SK-N-SH (cell line): ENCODE results near the gene VWF. TPM values are rescaled to one million over a fixed set of nuclear protein-coding genes. Genes with fewer than 3 reads are reported as not detected.

Source experiments
- CTCF ChIA-PET: fragments of 300-600, 350-600 bp; formaldehyde crosslinking; extraction: SDS; loops from one replicate; lab custom pipeline; 2021; lab: Yijun Ruan, JAX
- POLR2A ChIA-PET: fragments of 350-600 bp; sonication (Branson Sonifier 250); formaldehyde crosslinking; extraction: SDS; loops from one replicate; lab custom pipeline; 2020; ENCODE audit warnings: antibody characterized with exemption, inconsistent platforms; lab: Yijun Ruan, JAX
- DNase-seq: peaks from one replicate; pipeline ENCODE4 v3.0.0; 2012
- H2AFZ ChIP-seq: fragments of 200-600 bp; sonication (generic); 2 replicates; pipeline ENCODE4 v1.8.1; 2016; ENCODE audit warnings: antibody characterized with exemption, mild to moderate bottlenecking, low read depth
- H3F3A ChIP-seq: fragments of 200-600 bp; sonication (generic); replicated peaks from 2 replicates; pipeline ENCODE3; 2016; ENCODE audit warnings: antibody characterized with exemption, mild to moderate bottlenecking; ENCODE audit not compliant: insufficient read depth
- H3K27ac ChIP-seq, 2 experiments: fragments of 200-500 bp in 1 of 2; fragments of 200-600 bp in 1 of 2; sonication (Bioruptor generic) in 1 of 2; sonication (generic), shearing (Covaris generic) in 1 of 2; 2 replicates each; pipeline versions ENCODE4 v1.5.1 to v1.6.1; 2014 to 2016; ENCODE audit warnings: low read depth in 2 of 2, inconsistent platforms in 1 of 2, low read length in 1 of 2, mild to moderate bottlenecking in 1 of 2, mixed read lengths in 1 of 2
- H3K27me3 ChIP-seq: fragments of 200-600 bp; sonication (generic), shearing (Covaris generic); 2 replicates; pipeline ENCODE4 v1.6.1; 2016; ENCODE audit warnings: mixed run types; ENCODE audit not compliant: insufficient read depth
- H3K36me3 ChIP-seq, 2 experiments: fragments of 200-500 bp in 1 of 2; fragments of 200-600 bp in 1 of 2; sonication (Bioruptor generic) in 1 of 2; sonication (generic) in 1 of 2; replicated peaks in 1 of 2; 2 replicates each; pipeline versions ENCODE3 to v1.5.1; 2014 to 2016; ENCODE audit warnings: low read length in 1 of 2, mild to moderate bottlenecking in 1 of 2; ENCODE audit not compliant: insufficient read depth in 2 of 2, control insufficient read depth in 1 of 2
- H3K4me1 ChIP-seq, 2 experiments: fragments of 200-500 bp in 1 of 2; fragments of 200-600 bp in 1 of 2; sonication (Bioruptor generic) in 1 of 2; sonication (generic), shearing (Covaris generic) in 1 of 2; 2 replicates each; pipeline versions ENCODE4 v1.5.1 to v1.6.1; 2014 to 2016; ENCODE audit warnings: low read depth in 1 of 2, low read length in 1 of 2, mixed run types in 1 of 2; ENCODE audit not compliant: insufficient read depth in 2 of 2, control insufficient read depth in 1 of 2
- H3K4me2 ChIP-seq: fragments of 200-600 bp; sonication (generic), shearing (Covaris generic); 2 replicates; pipeline ENCODE4 v1.6.1; 2017; ENCODE audit warnings: mixed run types
- H3K4me3 ChIP-seq, 2 experiments: fragments of 200-500 bp in 1 of 2; fragments of 200-600 bp in 1 of 2; sonication (Bioruptor generic) in 1 of 2; sonication (generic), shearing (Covaris generic) in 1 of 2; 2 replicates each; pipeline versions ENCODE4 v1.5.1 to v1.8.1; 2014 to 2016; ENCODE audit warnings: low read depth in 2 of 2, inconsistent platforms in 1 of 2, low read length in 1 of 2, mild to moderate bottlenecking in 1 of 2, mixed read lengths in 1 of 2, moderate library complexity in 1 of 2
- H3K79me2 ChIP-seq: fragments of 200-600 bp; sonication (generic); 2 replicates; pipeline ENCODE4 v1.8.1; 2017; ENCODE audit warnings: mild to moderate bottlenecking; ENCODE audit not compliant: insufficient read depth
- H3K9ac ChIP-seq: fragments of 200-600 bp; sonication (generic); 2 replicates; pipeline ENCODE4 v1.6.1; 2017; ENCODE audit warnings: mixed run types
- H3K9me2 ChIP-seq: fragments of 200-600 bp; sonication (generic); 2 replicates; pipeline ENCODE4 v1.6.1; 2017; ENCODE audit warnings: mixed run types
- H3K9me3 ChIP-seq: fragments of 200-600 bp; sonication (generic); 2 replicates; pipeline ENCODE4 v1.6.1; 2017; ENCODE audit warnings: mixed run types, mild to moderate bottlenecking, moderate library complexity
- H4K20me1 ChIP-seq: fragments of 200-600 bp; sonication (generic); 2 replicates; pipeline ENCODE4 v1.6.1; 2017; ENCODE audit warnings: mild to moderate bottlenecking, mixed run types; ENCODE audit not compliant: insufficient read depth
- CHD2 ChIP-seq: fragments of 150-350 bp; IDR thresholded peaks from 2 replicates; pipeline ENCODE4 v1.6.1; 2018; ENCODE audit warnings: low read length; ENCODE audit not compliant: partially characterized antibody
- CTCF ChIP-seq: fragments of 200-600 bp; sonication (generic); IDR thresholded peaks from 2 replicates; pipeline ENCODE4 v1.6.1; 2017; ENCODE audit warnings: antibody characterized with exemption, mild to moderate bottlenecking, moderate library complexity
- ELF1 ChIP-seq: IDR thresholded peaks from 2 replicates; pipeline ENCODE4 v1.4.0; 2012
- FOXJ3 ChIP-seq: sonication (generic); formaldehyde crosslinking; IDR thresholded peaks from 2 replicates; pipeline ENCODE4 v1.5.1; 2020; ENCODE audit warnings: mild to moderate bottlenecking, missing genetic modification reagents
- FOXM1 ChIP-seq: IDR thresholded peaks from 2 replicates; pipeline ENCODE4 v1.4.0; 2012; ENCODE audit warnings: low read depth, mild to moderate bottlenecking
- GATA2 ChIP-seq: sonication (generic); formaldehyde crosslinking; IDR thresholded peaks from 2 replicates; pipeline ENCODE4 v1.5.0; 2020; ENCODE audit warnings: mild to moderate bottlenecking, missing genetic modification reagents
- JUND ChIP-seq: IDR thresholded peaks from 2 replicates; pipeline ENCODE4 v1.4.0; 2012
- MXI1 ChIP-seq: IDR thresholded peaks from 2 replicates; pipeline ENCODE4 v1.6.1; 2012; ENCODE audit warnings: mild to moderate bottlenecking, low read depth, low read length, improper control_type of control experiment
- NRF1 ChIP-seq: IDR thresholded peaks from 2 replicates; pipeline ENCODE4 v1.6.1; 2012; ENCODE audit warnings: low read depth, mild to moderate bottlenecking, low read length
- RAD21 ChIP-seq: IDR thresholded peaks from 2 replicates; pipeline ENCODE4 v1.6.1; 2012; ENCODE audit warnings: mild to moderate bottlenecking, low read length
- RCOR1 ChIP-seq: fragments of 150-350 bp; IDR thresholded peaks from 2 replicates; pipeline ENCODE4 v1.6.1; 2017; ENCODE audit warnings: antibody characterized with exemption, low read length
- RFX5 ChIP-seq: IDR thresholded peaks from 2 replicates; pipeline ENCODE4 v1.6.1; 2012; ENCODE audit warnings: mild to moderate bottlenecking, improper control_type of control experiment, low read length
- RXRA ChIP-seq: IDR thresholded peaks from 2 replicates; pipeline ENCODE4 v1.4.0; 2012; ENCODE audit warnings: low read depth, mild to moderate bottlenecking, borderline replicate concordance
- SIN3A ChIP-seq: IDR thresholded peaks from 2 replicates; pipeline ENCODE4 v1.6.1; 2012; ENCODE audit warnings: low read depth, mild to moderate bottlenecking, low read length, moderate library complexity, borderline replicate concordance
- SMC3 ChIP-seq: IDR thresholded peaks from 2 replicates; pipeline ENCODE4 v1.6.1; 2012; ENCODE audit warnings: low read depth, low read length, improper control_type of control experiment
- TAF1 ChIP-seq: IDR thresholded peaks from 2 replicates; pipeline ENCODE4 v1.6.1; 2012; ENCODE audit warnings: low read depth, mild to moderate bottlenecking, low read length, moderate library complexity, borderline replicate concordance
- TEAD4 ChIP-seq: IDR thresholded peaks from 2 replicates; pipeline ENCODE4 v1.4.0; 2012; ENCODE audit warnings: mild to moderate bottlenecking, borderline replicate concordance; ENCODE audit not compliant: insufficient read depth
- USF2 ChIP-seq: fragments of 150-350 bp; IDR thresholded peaks from 2 replicates; pipeline ENCODE4 v1.6.1; 2017; ENCODE audit warnings: antibody characterized with exemption, low read length, low read depth, borderline replicate concordance
- YY1 ChIP-seq: IDR thresholded peaks from 2 replicates; pipeline ENCODE4 v1.4.0; 2012; ENCODE audit warnings: low read depth, mild to moderate bottlenecking
- WGBS: methylation state at CpG from one replicate; pipeline ENCODE4 v1.1.6; 2017; ENCODE audit warnings: low lambda C conversion rate; 5-methylcytosine and 5-hydroxymethylcytosine counted together
- polyA plus RNA-seq, 3 experiments: library from polyadenylated mRNA; depleted of rRNA; stranded (reverse); fragments of >200 nt; gene quantifications; 2 replicates each; pipeline ENCODE4 v1.2.3, GENCODE V29; 2012
- TF ChIP-seq, protein P1 (sequence below): IDR thresholded peaks from 2 replicates; pipeline ENCODE4 v1.4.0; 2012; ENCODE audit warnings: low read depth, borderline replicate concordance
- TF ChIP-seq, protein P2 (sequence below): IDR thresholded peaks from 2 replicates; pipeline ENCODE4 v1.4.0; 2012; ENCODE audit warnings: low read depth

VWF gene
- polyA plus RNA-seq, 1 of the 3 experiments (the other 2 are of a cell fraction) = 0.12 TPM

DNA sequence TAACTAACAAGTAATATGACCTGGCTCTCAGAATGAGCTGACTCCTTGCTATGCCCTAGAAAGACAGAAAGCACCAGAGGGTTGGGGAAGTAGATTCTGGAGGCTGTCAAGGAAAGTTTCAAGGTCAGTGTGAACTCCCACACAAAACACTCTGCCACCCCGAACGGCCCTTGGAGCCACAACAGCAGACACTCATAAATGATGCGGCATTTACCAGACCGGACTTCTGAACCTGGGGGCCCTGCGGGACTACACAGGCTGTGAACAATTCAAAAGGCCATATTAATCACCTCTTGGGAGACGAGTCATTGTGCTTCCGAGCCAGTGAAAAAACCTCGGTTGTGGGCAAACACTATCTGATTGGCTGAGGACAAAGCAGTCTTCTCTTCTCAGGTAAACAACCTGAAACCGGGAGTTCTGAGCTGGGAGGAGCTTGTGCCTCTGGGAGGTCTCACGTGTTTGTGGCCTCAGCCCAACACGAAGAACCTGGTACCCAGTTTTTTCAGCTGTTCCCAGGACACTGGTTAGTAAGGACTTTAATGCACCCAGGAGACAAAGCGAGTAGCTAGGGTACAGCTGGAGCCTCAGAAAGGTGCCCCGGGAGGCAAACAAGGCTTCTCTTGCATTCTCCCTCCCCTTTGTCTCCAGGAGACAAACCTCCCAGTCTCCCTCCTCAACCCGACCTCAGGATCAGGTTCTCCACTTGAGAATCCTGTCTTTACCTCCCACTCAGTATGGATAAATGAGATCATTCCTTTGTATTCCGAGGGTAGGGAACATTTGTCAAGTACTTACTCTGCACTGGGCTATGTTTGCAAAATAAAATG lies 35.3 kb downstream of the VWF start:
- Histone ChIP-seq H3F3A (peaks cover 9% of the 10 kb centered on the region), H3K27ac (peak overlapping the region; percentile 25 to 68; a peak in 2 of 4 replicates), H3K9me2 (no peaks in the 10 kb centered on the region), H3K9ac (no peak overlapping the region), H3K79me2 (no peaks in the 10 kb centered on the region), H3K9me3 (no peaks in the 10 kb centered on the region), H4K20me1 (no peaks in the 10 kb centered on the region), H3K4me2 (peak overlapping the region; percentile 12; the same call in 1 of the 2 replicates), H3K36me3 (no peaks in the 10 kb centered on the region), H3K4me1 (peaks cover 27 to 51% of the 10 kb centered on the region in 2 experiments), H3K4me3 (no peak overlapping the region), H3K27me3 (no peaks in the 10 kb centered on the region), H2AFZ (peak overlapping the region; percentile 67)
- ChIA-PET POLR2A (no interaction called here), CTCF (interaction anchor here (0.7 to 1.3 kb wide), 4 partner anchors 101 to 190 kb away, joined by 3 read pairs; no protein-coding TSS in a partner anchor)
- TF ChIP-seq RAD21 (no peak), GATA2 (no peak), SMC3 (no peak), MXI1 (no peak), RXRA (no peak), TEAD4 (no peak), FOXM1 (no peak), CHD2 (no peak)
- TF ChIP-seq, protein P1, sequence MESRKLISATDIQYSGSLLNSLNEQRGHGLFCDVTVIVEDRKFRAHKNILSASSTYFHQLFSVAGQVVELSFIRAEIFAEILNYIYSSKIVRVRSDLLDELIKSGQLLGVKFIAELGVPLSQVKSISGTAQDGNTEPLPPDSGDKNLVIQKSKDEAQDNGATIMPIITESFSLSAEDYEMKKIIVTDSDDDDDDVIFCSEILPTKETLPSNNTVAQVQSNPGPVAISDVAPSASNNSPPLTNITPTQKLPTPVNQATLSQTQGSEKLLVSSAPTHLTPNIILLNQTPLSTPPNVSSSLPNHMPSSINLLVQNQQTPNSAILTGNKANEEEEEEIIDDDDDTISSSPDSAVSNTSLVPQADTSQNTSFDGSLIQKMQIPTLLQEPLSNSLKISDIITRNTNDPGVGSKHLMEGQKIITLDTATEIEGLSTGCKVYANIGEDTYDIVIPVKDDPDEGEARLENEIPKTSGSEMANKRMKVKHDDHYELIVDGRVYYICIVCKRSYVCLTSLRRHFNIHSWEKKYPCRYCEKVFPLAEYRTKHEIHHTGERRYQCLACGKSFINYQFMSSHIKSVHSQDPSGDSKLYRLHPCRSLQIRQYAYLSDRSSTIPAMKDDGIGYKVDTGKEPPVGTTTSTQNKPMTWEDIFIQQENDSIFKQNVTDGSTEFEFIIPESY = no peak
- DNase-seq = no peak
- WGBS = 41% methylated on average over 12 of the region's 15 CpGs

GRCh38 chr12:6086316-6086715 lies 38.2 kb downstream of the VWF start:
- Histone ChIP-seq H3K4me3 (no peak overlapping the region), H3K9me2 (no peaks in the 10 kb centered on the region), H3F3A (peaks cover 4% of the 10 kb centered on the region), H3K4me1 (peaks cover 27 to 52% of the 10 kb centered on the region in 2 experiments; a peak in 3 of 4 replicates), H3K79me2 (no peaks in the 10 kb centered on the region), H3K4me2 (no peak overlapping the region), H3K9me3 (no peaks in the 10 kb centered on the region), H4K20me1 (no peaks in the 10 kb centered on the region), H3K36me3 (no peaks in the 10 kb centered on the region), H3K9ac (no peak overlapping the region), H3K27me3 (no peaks in the 10 kb centered on the region), H3K27ac (peak overlapping the region in 1 of 2 experiments; percentile 98; a peak in 1 of 4 replicates), H2AFZ (no peak overlapping the region)
- 90% methylated on average over 2 of the region's 2 CpGs for WGBS
- POLR2A ChIA-PET = no interaction called here
- CTCF ChIA-PET = interaction anchor here (0.6 to 1.0 kb wide), 3 partner anchors 10 to 193 kb away, joined by 3 read pairs; no protein-coding TSS in a partner anchor
- no peak for TF ChIP-seq NRF1
- TF ChIP-seq USF2 = no peak
- no peak for TF ChIP-seq GATA2
- TF ChIP-seq CTCF = no peak
- TF ChIP-seq FOXJ3 (CRISPR knock-in tag) = no peak
- TF ChIP-seq, protein P2, sequence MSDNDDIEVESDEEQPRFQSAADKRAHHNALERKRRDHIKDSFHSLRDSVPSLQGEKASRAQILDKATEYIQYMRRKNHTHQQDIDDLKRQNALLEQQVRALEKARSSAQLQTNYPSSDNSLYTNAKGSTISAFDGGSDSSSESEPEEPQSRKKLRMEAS = no peak
- no peak for TF ChIP-seq RFX5
- TF ChIP-seq RXRA = no peak
- TF ChIP-seq ELF1 = no peak
- TF ChIP-seq TAF1 = no peak
- TF ChIP-seq TEAD4 = no peak
- no peak for TF ChIP-seq YY1
- TF ChIP-seq JUND = no peak
- TF ChIP-seq SIN3A = no peak
- no peak for TF ChIP-seq MXI1
- no peak for TF ChIP-seq RCOR1
- no peak for DNase-seq
